Stimulated activated CD8-positive, alpha-beta memory T cell treated with anti-CD3 and anti-CD28 coated beads, Interleukin-4, amount 100 ng/mL, for 1 hour (primary cell): ENCODE results near the gene CLCN6.

Source experiments
- DNase-seq, 2 donors: peaks; one replicate each; pipeline ENCODE4 v3.0.0-alpha.2; 2020; ENCODE audit warnings: low read depth in 2 of 2, low spot score in 1 of 2

Gene CLCN6

DNA sequence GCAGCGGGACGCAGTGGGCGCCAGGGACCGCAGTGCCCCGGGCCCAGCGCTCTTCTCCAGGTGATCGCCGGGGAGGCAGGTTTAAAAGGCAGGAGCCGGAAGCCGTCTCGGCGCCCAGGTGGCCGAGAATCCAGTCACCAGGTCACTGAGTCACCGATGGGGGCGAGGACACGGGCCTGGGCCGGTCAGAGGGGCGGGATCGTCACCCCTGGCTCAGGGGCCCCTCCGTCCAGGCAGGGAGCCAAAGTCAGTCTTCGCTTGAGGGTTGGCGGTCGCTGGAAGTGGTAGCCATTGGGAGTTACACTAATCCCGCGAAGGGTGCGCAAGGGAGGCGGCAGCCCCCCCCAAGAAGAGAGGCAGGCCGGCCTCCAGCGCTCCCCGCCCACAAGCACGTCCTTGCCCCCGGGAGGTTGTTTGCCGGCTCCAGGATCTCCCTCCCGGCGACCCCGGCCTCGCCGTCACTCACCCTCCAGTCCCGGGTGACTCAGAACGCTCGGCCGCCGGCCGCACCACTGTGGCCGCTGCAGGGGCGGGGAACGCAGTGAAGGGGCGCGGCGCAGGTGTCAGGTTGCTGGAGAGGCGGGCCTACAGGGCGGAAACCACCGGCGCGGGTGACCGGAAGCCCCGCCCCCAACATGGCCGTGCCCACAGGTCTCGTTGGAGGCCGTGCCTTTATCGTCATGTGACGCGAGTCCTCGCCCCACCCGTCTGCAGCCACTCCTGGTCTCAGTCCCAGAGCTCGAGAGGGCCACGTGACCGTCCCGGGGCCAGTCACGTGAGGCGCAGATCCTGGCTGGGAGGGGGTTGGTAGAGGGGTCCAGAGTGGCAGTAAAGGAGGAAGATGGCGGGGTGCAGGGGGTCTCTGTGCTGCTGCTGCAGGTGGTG is at the start of gene CLCN6, which contains the start of gene MTHFR:
Gene CLCN6 (plus strand): TSS at position 770 of the 885 bp plus-strand sequence. CDS start 72 bp downstream, at position 842.
Gene MTHFR (minus strand): TSS at position 543 of the 885 bp plus-strand sequence. CDS start 2,848 bp downstream, outside the sequence.
- peak; percentile 90 to 95 for DNase-seq

GRCh38 chr1:11757047-11757446 is 48.9 kb upstream of the CLCN6 start:
- DNase-seq = no peak

- DNase-seq = no peak
These were observed 46.2 kb upstream of the CLCN6 start for GRCh38 chr1:11759791-11760190.

- DNase-seq = no peak
These were observed 44.7 kb upstream of the CLCN6 start for GRCh38 chr1:11761285-11761684.

DNA sequence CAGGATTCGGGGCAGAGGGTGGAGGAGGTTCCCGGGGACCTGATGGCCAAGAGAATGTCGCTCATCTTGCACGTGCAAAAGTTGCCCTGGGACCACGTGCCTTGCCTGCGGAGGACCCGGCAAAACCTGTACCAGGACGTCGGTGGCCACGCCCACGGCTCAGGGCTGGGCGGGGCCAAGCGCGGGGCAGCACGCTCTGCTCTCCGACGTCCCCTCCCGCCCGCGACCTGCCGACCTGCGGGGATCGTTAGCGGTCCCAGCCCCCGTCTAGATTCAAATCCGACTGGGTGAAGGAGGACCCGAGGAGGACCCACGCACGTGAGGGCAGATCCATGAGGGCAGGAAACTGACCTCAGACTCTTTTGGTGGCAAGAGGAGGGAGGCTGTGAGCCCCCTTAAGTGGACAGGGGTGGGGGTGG is 44.0 kb upstream of the CLCN6 start, which contains the start of gene C1orf167:
Gene C1orf167 (plus strand): TSS at position 206 of the 419 bp plus-strand sequence. CDS start 2,208 bp downstream, outside the sequence.
- DNase-seq = no peak

DNA sequence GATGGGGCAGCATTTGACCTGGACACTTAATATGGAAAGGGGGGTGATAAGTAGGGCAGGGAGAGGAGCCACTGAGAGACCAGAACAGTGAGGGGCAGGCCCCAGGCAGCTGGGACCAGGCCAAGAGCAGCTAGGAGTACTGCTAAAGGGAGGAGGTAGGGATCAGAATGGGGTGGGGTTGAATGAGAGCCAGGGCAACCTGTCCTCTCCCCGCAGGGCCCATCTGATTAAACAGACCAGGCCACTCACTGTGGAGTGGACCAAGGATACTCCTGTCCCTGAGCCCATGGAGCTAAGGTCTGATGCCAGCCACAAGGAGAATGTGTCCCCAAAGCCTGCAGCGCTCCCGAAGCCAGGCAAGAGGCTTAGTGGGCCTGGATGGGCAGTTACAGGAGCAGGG is 41.9 kb upstream of the CLCN6 start:
- no peak for DNase-seq

DNA sequence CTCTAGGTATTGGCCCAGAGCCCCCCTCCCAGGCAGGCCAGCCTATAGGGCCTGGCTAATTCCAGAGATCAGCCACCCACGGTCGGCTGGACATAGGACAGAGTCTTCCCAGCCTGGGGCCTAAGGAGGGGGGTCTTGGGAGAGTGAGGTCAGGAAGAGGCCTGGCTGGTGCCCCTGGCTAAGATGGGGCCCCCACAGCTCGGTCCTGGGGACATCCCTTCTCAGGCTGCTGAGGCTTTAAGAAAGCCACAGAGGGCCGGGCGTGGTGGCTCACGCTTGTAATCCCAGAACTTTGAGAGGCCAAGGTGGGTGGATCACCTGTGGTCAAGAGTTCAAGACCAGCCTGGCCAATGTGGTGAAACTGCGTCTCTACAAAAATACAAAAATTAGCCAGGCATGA is 41.5 kb upstream of the CLCN6 start:
- no peak for DNase-seq

DNA sequence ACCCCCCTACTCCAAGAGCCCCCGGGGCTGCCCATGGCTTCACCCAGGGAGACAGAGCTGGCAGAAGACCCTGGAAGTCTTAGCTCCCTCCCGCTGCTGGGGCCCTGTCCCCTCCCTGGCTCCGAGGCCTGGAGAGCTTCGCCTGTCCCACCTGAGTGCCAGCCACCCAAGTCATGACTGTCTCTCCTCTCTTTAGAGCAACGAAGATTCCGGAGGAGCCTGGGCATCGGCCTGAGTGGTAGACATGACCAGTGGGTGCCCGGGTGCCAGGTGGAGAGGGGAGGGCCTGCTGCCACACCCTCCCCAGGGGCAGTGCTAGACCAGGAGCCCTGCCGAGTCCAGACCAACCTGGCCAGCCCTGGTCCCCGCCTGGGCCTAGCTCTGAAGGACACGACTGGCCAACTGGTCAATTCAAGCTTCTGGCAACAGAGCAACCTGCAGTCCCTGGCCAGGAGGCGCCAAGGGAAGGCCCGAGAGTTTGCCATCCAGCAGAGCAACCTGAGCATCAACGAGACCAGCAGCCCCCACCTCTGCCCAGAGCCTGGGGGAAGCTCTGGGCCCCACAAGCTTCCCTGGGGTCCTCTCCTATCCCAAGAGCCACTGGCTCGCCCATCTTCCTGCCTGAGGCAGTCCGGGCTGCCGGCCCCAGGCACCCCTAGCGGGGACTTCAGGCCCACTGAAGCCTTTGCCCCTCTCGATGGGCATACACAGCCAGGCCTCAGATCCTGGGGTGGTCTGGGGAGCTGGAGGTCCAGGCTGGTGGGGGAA is 40.1 kb upstream of the CLCN6 start:
- DNase-seq = no peak

DNA sequence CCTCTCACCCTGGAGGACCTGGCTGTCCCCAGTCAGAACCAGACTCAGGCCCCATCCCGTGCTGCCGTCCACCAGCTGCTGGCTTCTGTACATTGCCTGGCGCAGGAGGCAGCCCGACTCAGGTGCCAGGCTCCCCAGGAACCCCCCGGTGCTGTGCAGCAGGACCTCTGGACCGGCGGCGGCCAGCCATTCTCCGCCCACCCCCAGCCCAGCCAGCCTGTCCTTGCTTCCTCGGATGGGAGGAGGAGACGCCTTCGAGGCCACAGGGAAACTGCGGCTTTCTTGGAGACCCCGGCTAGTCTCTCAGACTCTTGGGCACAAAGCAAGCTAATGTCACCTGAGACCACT is 39.6 kb upstream of the CLCN6 start:
- no peak for DNase-seq

DNA sequence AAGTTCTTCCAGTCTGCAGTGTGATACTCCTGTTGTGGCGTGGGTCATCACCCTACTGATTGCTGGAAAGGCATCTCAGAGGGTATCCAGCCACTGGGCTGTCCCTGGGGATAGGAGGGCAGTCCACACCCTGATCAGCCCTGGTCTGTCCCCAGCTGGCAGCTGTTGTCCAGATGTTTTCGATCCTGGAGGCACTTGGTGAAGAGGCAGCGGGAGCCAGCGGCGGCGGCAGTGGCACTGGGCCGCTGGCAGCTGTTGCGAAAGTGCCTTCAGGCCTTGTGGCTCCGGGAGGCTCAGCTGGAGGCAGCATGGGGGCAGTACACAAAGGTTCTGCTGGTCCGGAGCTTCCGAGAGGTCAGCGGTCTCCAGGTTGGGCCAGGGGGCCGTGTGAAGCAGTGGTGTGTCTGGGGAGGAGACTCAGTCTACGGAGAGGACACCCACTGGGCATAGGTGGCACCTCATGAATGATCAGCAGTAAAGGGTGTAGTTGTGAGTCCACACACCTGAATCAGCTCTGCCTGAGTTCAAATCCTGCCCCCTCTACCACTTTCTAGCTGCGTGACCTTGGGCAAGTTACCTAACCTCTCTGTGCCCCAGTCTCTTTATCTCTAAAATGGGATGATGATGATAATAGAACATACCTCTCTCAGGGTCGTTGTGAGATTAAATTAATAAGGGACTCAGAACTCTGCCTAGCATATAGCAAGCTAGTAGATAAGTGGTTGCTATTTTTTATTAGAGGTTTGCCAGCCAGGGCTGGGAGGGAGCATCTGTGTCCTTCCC is 37.9 kb upstream of the CLCN6 start:
- no peak for DNase-seq

GRCh38 chr1:11768821-11769220 is 37.2 kb upstream of the CLCN6 start:
- DNase-seq = no peak

DNA sequence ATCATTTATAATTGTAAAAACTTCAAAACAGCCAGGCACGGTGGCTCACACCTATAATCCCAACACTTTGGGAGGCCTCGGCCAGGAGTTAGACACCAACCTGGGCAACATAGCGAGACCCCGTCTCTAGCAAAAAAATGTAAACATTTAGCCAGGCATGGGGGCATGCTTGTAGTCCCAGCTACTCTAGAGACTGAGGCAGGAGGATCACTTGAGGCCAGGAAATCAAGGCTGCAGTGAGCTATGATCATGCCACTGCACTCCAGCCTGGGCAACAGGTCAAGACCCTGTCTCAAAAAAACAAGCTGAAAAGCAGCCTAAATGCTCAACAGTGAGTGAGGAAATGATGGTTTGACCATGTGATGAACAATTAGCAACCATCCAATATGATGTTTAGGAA is 36.7 kb upstream of the CLCN6 start:
- no peak for DNase-seq

DNA sequence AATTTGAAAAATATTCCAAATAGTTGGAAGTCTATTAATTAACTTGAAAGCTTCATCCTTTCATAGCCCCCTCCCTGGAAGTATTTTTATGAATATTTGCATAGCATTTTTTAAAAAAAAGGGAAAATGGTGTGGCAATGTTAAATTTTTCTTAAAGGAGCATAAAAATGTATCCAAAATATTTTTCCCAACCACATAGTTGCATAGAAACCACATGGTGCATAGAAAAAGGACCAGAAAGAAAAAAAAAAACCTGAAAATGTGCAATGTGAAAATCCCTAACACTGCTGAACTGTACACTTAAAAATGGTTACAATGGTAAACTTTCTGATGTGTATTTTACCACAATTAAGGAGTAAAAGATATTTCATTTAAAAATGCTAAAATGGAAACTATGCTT is 36.0 kb upstream of the CLCN6 start:
- DNase-seq = no peak

DNA sequence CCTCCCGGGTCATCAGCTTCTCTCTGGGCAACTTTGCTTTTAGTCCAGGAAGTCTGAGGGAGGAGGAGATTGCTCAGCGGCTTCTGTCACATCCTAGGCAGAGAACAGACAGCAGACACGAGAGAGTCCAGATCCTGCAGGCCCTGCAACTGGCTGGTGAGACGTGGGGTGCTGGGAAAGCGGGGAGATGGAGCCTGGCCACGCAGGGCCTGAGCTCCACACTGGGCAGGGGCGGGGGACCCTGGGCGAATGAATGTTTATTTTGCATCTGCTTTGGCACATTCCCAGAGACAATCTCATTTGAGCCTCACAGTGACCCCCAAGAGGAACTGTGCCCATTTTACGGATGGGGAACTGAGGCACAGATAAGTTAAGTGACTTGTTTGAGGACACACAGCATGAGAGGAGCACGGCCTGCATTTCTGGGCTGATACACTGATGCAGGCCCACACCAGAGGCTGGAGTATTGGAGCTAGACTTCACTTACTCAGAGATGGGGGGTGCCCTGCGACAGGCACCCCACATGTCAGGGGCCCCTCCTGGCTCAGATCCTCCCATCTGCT is 34.4 kb upstream of the CLCN6 start:
- DNase-seq = no peak

DNA sequence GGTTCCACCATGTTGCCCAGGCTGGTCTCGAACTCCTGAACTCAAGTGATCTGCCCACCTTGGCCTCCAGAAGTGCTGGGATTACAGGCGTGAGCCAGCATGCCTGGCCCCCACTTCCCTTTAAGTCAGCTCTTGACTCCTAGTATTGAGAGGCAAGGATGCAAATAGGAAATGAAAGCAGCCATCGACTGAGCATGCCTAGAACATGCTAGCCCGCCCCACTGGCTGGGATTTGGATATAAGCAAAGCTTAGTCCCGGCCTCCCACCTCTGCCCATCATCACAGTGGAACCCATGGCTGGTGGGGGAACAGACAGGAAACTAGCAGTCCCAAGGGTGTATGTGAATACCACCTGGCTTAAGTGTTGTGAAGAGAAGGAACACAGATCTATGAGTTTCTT is 33.5 kb upstream of the CLCN6 start:
- no peak for DNase-seq

- no peak for DNase-seq
These were observed 31.2 kb upstream of the CLCN6 start for GRCh38 chr1:11774753-11775152.

DNA sequence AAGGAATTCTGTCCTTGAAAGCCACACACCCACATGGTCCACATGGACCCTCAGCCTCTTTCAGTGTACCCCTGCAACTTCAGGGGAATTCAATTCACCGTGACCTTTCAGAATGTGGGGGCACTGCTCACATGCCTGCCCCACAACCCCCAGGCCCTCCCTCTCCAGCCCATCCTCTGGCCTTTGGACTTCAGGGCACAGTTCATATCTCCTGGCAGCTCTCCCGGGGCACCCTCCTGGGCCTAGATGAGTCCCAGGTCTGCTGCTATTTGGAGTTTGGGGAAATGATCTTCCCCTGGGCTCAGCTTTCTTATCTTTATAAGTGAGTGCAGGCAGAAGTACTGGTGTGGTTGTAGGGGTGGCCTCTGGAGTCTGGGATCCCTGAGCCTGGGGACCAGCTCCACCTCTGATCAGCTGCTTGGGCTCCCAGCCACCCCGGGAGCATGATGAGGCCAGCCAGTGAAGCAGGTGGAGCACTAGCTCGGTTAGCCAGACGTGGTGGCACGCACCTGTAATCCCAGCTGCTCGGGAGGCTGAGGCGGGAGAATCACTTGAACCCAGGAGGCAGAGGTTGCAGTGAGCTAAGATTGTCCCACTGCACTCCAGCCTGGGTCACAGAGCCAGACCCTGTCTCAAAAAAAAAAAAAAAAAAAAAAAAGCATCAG is 28.2 kb upstream of the CLCN6 start:
- no peak for DNase-seq

GRCh38 chr1:11778336-11778735 is 27.7 kb upstream of the CLCN6 start:
- DNase-seq = no peak

DNA sequence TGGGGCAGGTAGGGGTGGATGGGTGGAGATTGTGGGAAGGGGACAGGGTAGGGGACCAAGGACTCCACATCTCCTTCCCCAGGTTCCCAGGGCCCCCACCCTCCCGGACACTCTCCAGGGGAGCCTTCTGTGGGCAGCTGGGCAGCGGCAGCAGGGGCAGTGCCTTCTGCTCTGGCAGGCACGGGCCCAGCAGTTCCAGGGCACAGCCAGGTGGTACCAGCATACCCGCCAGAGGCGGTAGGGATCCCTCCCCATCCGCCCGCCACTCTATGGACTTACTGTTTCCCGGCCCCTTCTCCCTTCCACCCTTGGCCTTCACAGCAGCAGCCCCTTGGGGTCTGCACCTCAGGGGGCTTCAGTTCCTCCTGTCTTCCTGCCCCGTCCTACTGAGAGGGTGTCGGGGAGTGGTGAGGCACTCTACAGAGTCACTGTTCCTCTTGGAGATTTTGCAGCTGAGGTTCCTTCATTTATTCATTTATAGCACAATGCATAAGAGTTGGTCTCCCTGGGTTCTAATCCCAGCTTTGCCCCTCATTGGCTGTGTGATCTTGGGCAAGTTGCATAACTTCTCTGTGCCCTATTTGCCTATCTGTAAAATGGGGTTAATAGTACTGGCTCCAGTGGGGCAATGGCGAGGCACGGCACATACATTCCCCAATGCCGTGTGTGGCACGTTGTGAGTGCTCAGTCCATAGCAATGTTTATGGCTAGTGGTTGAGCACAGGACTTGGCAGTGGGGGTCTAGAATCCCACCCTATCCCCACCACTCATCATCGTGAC is 27.0 kb upstream of the CLCN6 start:
- no peak for DNase-seq
